HCT116 (cell line): ENCODE measurements around the gene CSPG4. TPM values are rescaled to one million over a fixed set of nuclear protein-coding genes. Genes with fewer than 3 reads are reported as not detected.

Experiments
- ATAC-seq: fragments of 200-7000 bp; cut with Tn5 transposase; 2 replicates; pipeline ENCODE4 v1.9.1; 2020; ENCODE audit warnings: mild to moderate bottlenecking, moderate library complexity
- BruUV-seq: library from RNA; stranded (reverse); fragments of 400-500 nt; replicated peaks from 2 replicates; lab custom pipeline; 2021; lab: Mats Ljungman, UMichigan
- CTCF ChIA-PET: fragments of 300-600 bp; sonication (Branson Sonifier 250); formaldehyde crosslinking; loops from one replicate; lab custom pipeline; 2021; ENCODE audit warnings: antibody characterized with exemption; lab: Charles Lee
- POLR2A ChIA-PET: fragments of 300-600, 350-600 bp; sonication (Branson Sonifier 250); formaldehyde crosslinking; loops from one replicate; lab custom pipeline; 2021; ENCODE audit warnings: antibody characterized with exemption; lab: Charles Lee
- RAD21 ChIA-PET, 2 experiments: fragments of 300-600 bp; sonication (Branson Sonifier 250); formaldehyde crosslinking; loops; one replicate each; lab custom pipeline; 2023; ENCODE audit warnings: low total read pairs in 2 of 2; ENCODE audit not compliant: uncharacterized antibody in 2 of 2, unreplicated experiment in 2 of 2, low non-redundant PET in 1 of 2; lab: Charles Lee
- DNase-seq: peaks from one replicate; pipeline ENCODE4 v3.0.0-alpha.2; 2010; ENCODE audit warnings: low read depth, low spot score
- H2AFZ ChIP-seq: fragments of 200-600 bp; shearing (Covaris generic), sonication (generic); 2 replicates; pipeline ENCODE4 v1.6.1; 2017; ENCODE audit warnings: low read depth, mixed run types, mixed read lengths, antibody characterized with exemption, low read length; ENCODE audit not compliant: poor library complexity, severe bottlenecking
- H3K27ac ChIP-seq: 2 replicates; pipeline ENCODE4 v1.5.1; 2012; ENCODE audit warnings: low read depth, low read length
- H3K27me3 ChIP-seq: fragments of 200-600 bp; sonication (generic); 2 replicates; pipeline ENCODE4 v1.6.1; 2016; ENCODE audit warnings: mixed run types, low read length, mixed read lengths; ENCODE audit not compliant: insufficient read depth
- H3K36me3 ChIP-seq, 2 experiments: fragments of 200-500 bp in 1 of 2; fragments of 200-600 bp in 1 of 2; sonication (Bioruptor generic) in 1 of 2; sonication (generic) in 1 of 2; 2 replicates each; pipeline versions ENCODE4 v1.5.1 to v1.6.1; 2014 to 2016; ENCODE audit warnings: low read length in 2 of 2, inconsistent platforms in 1 of 2, mixed read lengths in 1 of 2, mixed run types in 1 of 2; ENCODE audit not compliant: insufficient read depth in 2 of 2, control insufficient read depth in 1 of 2
- H3K4me1 ChIP-seq, 2 experiments: fragments of 200-600 bp in 1 of 2; sonication (generic) in 1 of 2; 2 replicates each; pipeline versions ENCODE4 v1.5.1 to v1.6.1; 2012 to 2017; ENCODE audit warnings: low read length in 2 of 2, inconsistent platforms in 1 of 2, mild to moderate bottlenecking in 1 of 2, mixed read lengths in 1 of 2, mixed run types in 1 of 2, moderate library complexity in 1 of 2; ENCODE audit not compliant: insufficient read depth in 2 of 2, control insufficient read depth in 1 of 2
- H3K4me2 ChIP-seq: fragments of 200-600 bp; sonication (generic); 2 replicates; pipeline ENCODE4 v1.6.1; 2017; ENCODE audit warnings: mixed run types, low read length, mixed read lengths
- H3K4me3 ChIP-seq, 2 experiments: fragments of 200-600 bp in 1 of 2; sonication (generic) in 1 of 2; replicated peaks in 1 of 2; 2 replicates each; pipeline ENCODE4 v1.5.1; 2011 to 2016; ENCODE audit warnings: low read length in 2 of 2, control low read depth in 1 of 2, low read depth in 1 of 2, mild to moderate bottlenecking in 1 of 2, mixed read lengths in 1 of 2, mixed run types in 1 of 2
- H3K79me2 ChIP-seq: fragments of 200-600 bp; sonication (generic); 2 replicates; pipeline ENCODE4 v1.6.1; 2017; ENCODE audit warnings: mild to moderate bottlenecking, mixed run types, low read length, moderate library complexity, mixed read lengths; ENCODE audit not compliant: insufficient read depth
- H3K9ac ChIP-seq: fragments of 200-600 bp; sonication (generic); 2 replicates; pipeline ENCODE4 v1.6.1; 2016; ENCODE audit warnings: low read length, mixed read lengths
- H3K9me2 ChIP-seq: fragments of 200-600 bp; sonication (generic), shearing (Covaris generic); 2 replicates; pipeline ENCODE4 v1.6.1; 2017; ENCODE audit warnings: mixed run types, mild to moderate bottlenecking, moderate library complexity; ENCODE audit not compliant: insufficient read depth
- H3K9me3 ChIP-seq, 2 experiments: fragments of 200-500 bp in 1 of 2; fragments of 200-600 bp in 1 of 2; sonication (Bioruptor generic) in 1 of 2; sonication (generic) in 1 of 2; 2 replicates each; pipeline ENCODE4 v1.6.1; 2014 to 2017; ENCODE audit warnings: low read length in 2 of 2, mixed read lengths in 2 of 2, inconsistent platforms in 1 of 2, low read depth in 1 of 2, mild to moderate bottlenecking in 1 of 2, mixed run types in 1 of 2, moderate library complexity in 1 of 2; ENCODE audit not compliant: control insufficient read depth in 1 of 2, insufficient read depth in 1 of 2
- H4K20me1 ChIP-seq: fragments of 200-600 bp; sonication (generic), shearing (Covaris generic); 2 replicates; pipeline ENCODE4 v1.6.1; 2017; ENCODE audit warnings: mixed run types, mild to moderate bottlenecking, moderate library complexity; ENCODE audit not compliant: insufficient read depth
- ELF1 ChIP-seq: IDR thresholded peaks from 2 replicates; pipeline ENCODE4 v1.6.1; 2012; ENCODE audit warnings: low read depth, borderline replicate concordance
- EZH2phosphoT487 ChIP-seq: fragments of 200-600 bp; IDR thresholded peaks from 2 replicates; pipeline ENCODE4 v1.6.1; 2018; ENCODE audit warnings: antibody characterized with exemption, borderline replicate concordance
- POLR2A ChIP-seq: IDR thresholded peaks from 2 replicates; pipeline ENCODE4 v1.7.0; 2011; ENCODE audit warnings: borderline replicate concordance; ENCODE audit not compliant: insufficient read depth, insufficient read length; ENCODE audit errors: extremely low read depth
- POLR2AphosphoS5 ChIP-seq: IDR thresholded peaks from 2 replicates; pipeline ENCODE4 v1.6.1; 2011; ENCODE audit warnings: mild to moderate bottlenecking, low read depth, low read length, moderate library complexity
- SP1 ChIP-seq: IDR thresholded peaks from 2 replicates; pipeline ENCODE4 v1.6.1; 2012; ENCODE audit warnings: low read depth
- TCF7L2 ChIP-seq: IDR thresholded peaks from 2 replicates; pipeline ENCODE4 v1.7.0; 2011; ENCODE audit warnings: borderline replicate concordance, inconsistent platforms; ENCODE audit not compliant: insufficient read depth, insufficient read length; ENCODE audit errors: extremely low read depth
- YY1 ChIP-seq: IDR thresholded peaks from 2 replicates; pipeline ENCODE4 v1.6.1; 2011; ENCODE audit warnings: low read length, low read depth, moderate library complexity, mild to moderate bottlenecking; ENCODE audit not compliant: insufficient replicate concordance; ENCODE audit errors: extremely low read depth
- ZFX ChIP-seq: fragments of 450-650 bp; IDR thresholded peaks from 2 replicates; pipeline ENCODE4 v1.6.1; 2017
- ZNF274 ChIP-seq: fragments of 200-500 bp; sonication (Bioruptor generic); IDR thresholded peaks from 2 replicates; pipeline ENCODE4 v1.6.1; 2014; ENCODE audit warnings: mild to moderate bottlenecking, low read depth, low read length, inconsistent platforms
- intact Hi-C: fragments of 100-400 bp; cut with micrococcal nuclease; formaldehyde crosslinking; loops from 2 replicates; pipeline ENCODE4 v1.10.0; 2022
- total RNA-seq: library from RNA; stranded (reverse); gene quantifications from one replicate; pipeline ENCODE4 v1.2.1, GENCODE V29; 2021; ENCODE audit not compliant: unreplicated experiment
- TF ChIP-seq, protein P1 (sequence below): IDR thresholded peaks from 2 replicates; pipeline ENCODE4 v1.6.1; 2012
- TF ChIP-seq, protein P2 (sequence below), 3 experiments: fragments of 200-600 bp in 1 of 3; sonication (generic) in 1 of 3; IDR thresholded peaks in 2 of 3; conservative IDR thresholded peaks in 1 of 3; 2 replicates each; pipeline ENCODE4 v1.5.1; 2012 to 2017; ENCODE audit warnings: low read depth in 2 of 3, low read length in 2 of 3, antibody characterized with exemption in 1 of 3, borderline replicate concordance in 1 of 3, control low read depth in 1 of 3, mild to moderate bottlenecking in 1 of 3, mixed read lengths in 1 of 3, mixed run types in 1 of 3, moderate library complexity in 1 of 3; ENCODE audit not compliant: insufficient read depth in 1 of 3

Gene CSPG4
- total RNA-seq, 1 experiment from 2014 or later, result 18.1 TPM

DNA sequence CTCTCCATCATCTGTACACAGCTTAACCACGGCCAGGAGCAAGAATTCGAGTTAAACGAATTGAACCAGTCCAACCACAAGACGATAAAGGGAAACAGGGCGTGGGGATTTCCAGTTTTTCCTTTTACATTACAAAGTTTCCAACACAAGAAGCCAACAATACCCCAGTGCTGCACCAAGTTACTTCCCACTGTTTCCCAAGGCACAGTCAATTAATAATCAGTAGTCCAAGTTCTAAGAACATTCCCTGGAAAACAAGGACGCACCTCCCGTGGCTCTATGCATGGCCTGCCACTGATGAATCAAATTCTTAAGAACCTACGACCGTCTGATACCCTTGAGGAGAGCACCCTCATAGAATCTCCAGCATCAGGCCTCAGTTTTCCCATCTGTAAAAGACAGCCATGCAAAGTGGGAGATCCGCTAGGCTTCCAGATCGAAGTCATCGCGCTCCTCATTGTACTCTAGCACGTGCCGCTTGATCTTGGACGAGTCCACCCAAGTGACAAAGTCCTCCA is 73.4 kb downstream of the CSPG4 start:
- Histone ChIP-seq H4K20me1 (peaks cover 15% of the 10 kb centered on the region; the same call in 1 of the 2 replicates), H2AFZ (no peak overlapping the region), H3K4me3 (peak overlapping the region; percentile 95 to 97), H3K9me3 (no peaks in the 10 kb centered on the region), H3K4me1 (peaks cover 12 to 53% of the 10 kb centered on the region in 2 experiments), H3K9ac (peak overlapping the region; percentile 98), H3K4me2 (peak overlapping the region; percentile 98), H3K9me2 (no peaks in the 10 kb centered on the region), H3K79me2 (peaks cover 36% of the 10 kb centered on the region), H3K27ac (peak overlapping the region; percentile 97), H3K27me3 (no peaks in the 10 kb centered on the region), H3K36me3 (0 out of 4 replicates have a peak, but pooled peaks cover 0 to 5% of the 10 kb centered on the region in 2 experiments)
- intact Hi-C loops, result no loop called here
- TSS peak; percentile 75 for BruUV-seq
- RAD21 ChIA-PET, result interaction anchor here (1.1 to 2.0 kb wide), 3 partner anchors 185 to 271 kb away, joined by 3 to 8 read pairs (median 4); partner anchors contain the start of gene MAN2C1 (in 1 of the 2)
- no peak for ATAC-seq
- CTCF ChIA-PET, result interaction anchor here (1.3 to 2.2 kb wide), 7 partner anchors 8 to 271 kb away, joined by 4 to 21 read pairs (median 8); partner anchors contain the start of genes MAN2C1, SIN3A and SNX33
- POLR2A ChIA-PET, result interaction anchor here (0.7 to 5.1 kb wide), 9 partner anchors 13 to 271 kb away, joined by 3 to 35 read pairs (median 9); partner anchors contain the start of genes MAN2C1, SIN3A and SNUPN
- no peak for DNase-seq
- TF ChIP-seq SP1 (no peak), POLR2A (no peak)

DNA sequence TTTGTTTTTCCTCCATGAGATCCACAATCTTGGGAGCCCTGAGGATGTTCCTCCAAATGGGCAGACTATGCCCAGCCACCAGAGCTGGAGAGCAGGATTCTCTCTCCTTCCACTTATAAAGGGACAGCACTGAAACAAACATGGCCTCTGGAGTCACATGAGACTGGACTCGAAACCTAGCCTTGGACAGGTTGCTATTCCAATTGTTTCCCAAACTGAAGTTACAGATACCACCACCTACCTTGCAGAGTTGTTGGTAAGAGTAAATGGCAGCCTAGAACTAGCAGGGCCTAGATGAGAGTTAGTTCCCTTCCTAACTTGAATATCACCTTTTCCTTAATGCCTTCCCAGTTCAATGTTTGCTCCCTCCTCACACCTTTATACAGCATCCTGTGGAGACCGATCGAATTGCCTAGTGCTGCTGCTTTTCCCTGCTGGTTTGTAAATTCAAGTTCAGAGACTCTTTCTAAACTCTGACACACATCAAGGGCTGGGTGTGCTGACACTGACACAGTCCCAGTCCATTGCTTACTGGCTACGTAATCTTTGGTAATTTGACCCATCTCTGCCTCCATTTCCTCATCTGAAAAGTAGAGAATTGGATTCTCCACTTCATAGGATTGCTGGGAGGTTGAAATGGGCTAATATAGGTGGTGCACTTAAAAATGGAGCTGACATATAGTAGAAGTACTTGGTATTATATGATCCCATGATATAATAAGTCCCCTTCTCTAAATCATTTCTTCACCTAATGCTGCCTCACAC is 75.2 kb downstream of the CSPG4 start:
- H4K20me1 ChIP-seq, result peaks cover 15% of the 10 kb centered on the region; the same call in 1 of the 2 replicates
- ATAC-seq, result no peak
- H2AFZ ChIP-seq, result no peak overlapping the region
- POLR2A ChIA-PET, result interaction anchor here (0.8 to 5.1 kb wide), 4 partner anchors 9 to 186 kb away, joined by 3 to 35 read pairs (median 4); partner anchors contain the start of genes SIN3A and SNUPN
- no peak overlapping the region for H3K4me3 ChIP-seq
- peaks cover 36% of the 10 kb centered on the region for H3K79me2 ChIP-seq
- intact Hi-C loops, result no loop called here
- no peaks in the 10 kb centered on the region for H3K27me3 ChIP-seq
- H3K4me1 ChIP-seq, result peaks cover 12 to 53% of the 10 kb centered on the region in 2 experiments
- H3K9ac ChIP-seq, result no peak overlapping the region
- no peak for DNase-seq
- 0 out of 4 replicates have a peak, but pooled peaks cover 0 to 5% of the 10 kb centered on the region in 2 experiments for H3K36me3 ChIP-seq
- CTCF ChIA-PET, result interaction anchor here (1.5 kb wide), 1 partner anchor 10 kb away, joined by 8 read pairs; the partner anchor contains the start of gene SNX33
- no peaks in the 10 kb centered on the region for H3K9me2 ChIP-seq
- H3K4me2 ChIP-seq, result peak overlapping the region; percentile 98
- no peak overlapping the region for H3K27ac ChIP-seq
- RAD21 ChIA-PET, result no interaction called here
- H3K9me3 ChIP-seq, result no peaks in the 10 kb centered on the region
- no TSS peak for BruUV-seq
- TF ChIP-seq ELF1 (no peak), YY1 (no peak), ZNF274 (no peak), EZH2phosphoT487 (no peak), POLR2AphosphoS5 (no peak), TCF7L2 (no peak), ZFX (no peak)
- TF ChIP-seq, protein P1, sequence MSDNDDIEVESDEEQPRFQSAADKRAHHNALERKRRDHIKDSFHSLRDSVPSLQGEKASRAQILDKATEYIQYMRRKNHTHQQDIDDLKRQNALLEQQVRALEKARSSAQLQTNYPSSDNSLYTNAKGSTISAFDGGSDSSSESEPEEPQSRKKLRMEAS, result no peak
- TF ChIP-seq, protein P2, sequence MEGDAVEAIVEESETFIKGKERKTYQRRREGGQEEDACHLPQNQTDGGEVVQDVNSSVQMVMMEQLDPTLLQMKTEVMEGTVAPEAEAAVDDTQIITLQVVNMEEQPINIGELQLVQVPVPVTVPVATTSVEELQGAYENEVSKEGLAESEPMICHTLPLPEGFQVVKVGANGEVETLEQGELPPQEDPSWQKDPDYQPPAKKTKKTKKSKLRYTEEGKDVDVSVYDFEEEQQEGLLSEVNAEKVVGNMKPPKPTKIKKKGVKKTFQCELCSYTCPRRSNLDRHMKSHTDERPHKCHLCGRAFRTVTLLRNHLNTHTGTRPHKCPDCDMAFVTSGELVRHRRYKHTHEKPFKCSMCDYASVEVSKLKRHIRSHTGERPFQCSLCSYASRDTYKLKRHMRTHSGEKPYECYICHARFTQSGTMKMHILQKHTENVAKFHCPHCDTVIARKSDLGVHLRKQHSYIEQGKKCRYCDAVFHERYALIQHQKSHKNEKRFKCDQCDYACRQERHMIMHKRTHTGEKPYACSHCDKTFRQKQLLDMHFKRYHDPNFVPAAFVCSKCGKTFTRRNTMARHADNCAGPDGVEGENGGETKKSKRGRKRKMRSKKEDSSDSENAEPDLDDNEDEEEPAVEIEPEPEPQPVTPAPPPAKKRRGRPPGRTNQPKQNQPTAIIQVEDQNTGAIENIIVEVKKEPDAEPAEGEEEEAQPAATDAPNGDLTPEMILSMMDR (IDR thresholded peaks at IDR 0.05 in 2 of 3, conservative IDR thresholded peaks at IDR 0.05 in 1 of 3; ENCODE audit: borderline replicate concordance in 1 of 3, insufficient read depth in 1 of 3, low read depth in 2 of 3, low read length in 2 of 3), result no peak
